ENCODE measurements around the gene ABCB1. TPM values are rescaled to one million over a fixed set of nuclear protein-coding genes. Genes with fewer than 3 reads are reported as not detected.

Gene ABCB1
- total and polyA plus RNA-seq, 2 of the 13 experiments (the other 11 are each of a cell fraction or from before 2014, with no cell fraction given), result 42.8 to 52.6 TPM

- TF ChIP-seq ZNF296 (CRISPR knock-in tag; conservative IDR thresholded peaks at IDR 0.05) (no peak), ZNF615 (CRISPR knock-in tag; IDR thresholded peaks at IDR 0.05; ENCODE audit: borderline replicate concordance) (no peak), ZNF550 (CRISPR knock-in tag; IDR thresholded peaks at IDR 0.05; ENCODE audit: borderline replicate concordance) (no peak), FOSL2 (CRISPR knock-in tag; IDR thresholded peaks at IDR 0.05) (peak; percentile 84), POGK (CRISPR knock-in tag; conservative IDR thresholded peaks at IDR 0.05) (peak; percentile 44; the same call in 1 of the 2 replicates), MAFK (conservative IDR thresholded peaks at IDR 0.05 in 1 of 2, IDR thresholded peaks at IDR 0.05 in 1 of 2; ENCODE audit: low read length in 2 of 2) (no peak), MAX (IDR thresholded peaks at IDR 0.05) (peak; percentile 83), FOXO1 (CRISPR knock-in tag; IDR thresholded peaks at IDR 0.05) (peak; percentile 79), SSRP1 (CRISPR knock-in tag; IDR thresholded peaks at IDR 0.05) (no peak), FOXK1 (CRISPR knock-in tag; IDR thresholded peaks at IDR 0.05; ENCODE audit: borderline replicate concordance, low read depth) (peak; percentile 67; the same call in 1 of the 2 replicates), ARHGAP35 (CRISPR knock-in tag; IDR thresholded peaks at IDR 0.05; ENCODE audit: borderline replicate concordance) (no peak), ARNT2 (CRISPR knock-in tag; IDR thresholded peaks at IDR 0.05; ENCODE audit: low read depth) (0 out of 2 replicates have a peak, but pooled peaks have one; percentile 24), ZNF331 (CRISPR knock-in tag; IDR thresholded peaks at IDR 0.05) (peak; percentile 81), RXRB (CRISPR knock-in tag; IDR thresholded peaks at IDR 0.05; ENCODE audit: borderline replicate concordance) (peak; percentile 69; the same call in 1 of the 2 replicates), ZHX2 (IDR thresholded peaks at IDR 0.05; ENCODE audit: low read depth) (no peak), ZHX2 (CRISPR knock-in tag; IDR thresholded peaks at IDR 0.05; ENCODE audit: borderline replicate concordance) (no peak), PAXIP1 (CRISPR knock-in tag; conservative IDR thresholded peaks at IDR 0.05) (peak; percentile 77), ZMYM4 (CRISPR knock-in tag; IDR thresholded peaks at IDR 0.05) (peak; percentile 56; the same call in 1 of the 2 replicates), GATA4 (IDR thresholded peaks at IDR 0.05; ENCODE audit: borderline replicate concordance, low read depth) (no peak)
Measured at GRCh38 chr7:87599336-87599735, 1.3 kb downstream of the ABCB1 start (continued).
